ENCODE results near the gene PJA2. TPM values are rescaled to one million over a fixed set of nuclear protein-coding genes. Genes with fewer than 3 reads are reported as not detected.
A peak's percentile ranks its signal among the peaks of the same experiment; 100 is the strongest.

The PJA2 gene, protein sequence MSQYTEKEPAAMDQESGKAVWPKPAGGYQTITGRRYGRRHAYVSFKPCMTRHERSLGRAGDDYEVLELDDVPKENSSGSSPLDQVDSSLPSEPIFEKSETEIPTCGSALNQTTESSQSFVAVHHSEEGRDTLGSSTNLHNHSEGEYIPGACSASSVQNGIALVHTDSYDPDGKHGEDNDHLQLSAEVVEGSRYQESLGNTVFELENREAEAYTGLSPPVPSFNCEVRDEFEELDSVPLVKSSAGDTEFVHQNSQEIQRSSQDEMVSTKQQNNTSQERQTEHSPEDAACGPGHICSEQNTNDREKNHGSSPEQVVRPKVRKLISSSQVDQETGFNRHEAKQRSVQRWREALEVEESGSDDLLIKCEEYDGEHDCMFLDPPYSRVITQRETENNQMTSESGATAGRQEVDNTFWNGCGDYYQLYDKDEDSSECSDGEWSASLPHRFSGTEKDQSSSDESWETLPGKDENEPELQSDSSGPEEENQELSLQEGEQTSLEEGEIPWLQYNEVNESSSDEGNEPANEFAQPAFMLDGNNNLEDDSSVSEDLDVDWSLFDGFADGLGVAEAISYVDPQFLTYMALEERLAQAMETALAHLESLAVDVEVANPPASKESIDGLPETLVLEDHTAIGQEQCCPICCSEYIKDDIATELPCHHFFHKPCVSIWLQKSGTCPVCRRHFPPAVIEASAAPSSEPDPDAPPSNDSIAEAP
- polyA plus RNA-seq (2013, experiment 1 of 2), result 32.8 TPM
- polyA plus RNA-seq (2013, experiment 2 of 2), result 33.5 TPM

DNA sequence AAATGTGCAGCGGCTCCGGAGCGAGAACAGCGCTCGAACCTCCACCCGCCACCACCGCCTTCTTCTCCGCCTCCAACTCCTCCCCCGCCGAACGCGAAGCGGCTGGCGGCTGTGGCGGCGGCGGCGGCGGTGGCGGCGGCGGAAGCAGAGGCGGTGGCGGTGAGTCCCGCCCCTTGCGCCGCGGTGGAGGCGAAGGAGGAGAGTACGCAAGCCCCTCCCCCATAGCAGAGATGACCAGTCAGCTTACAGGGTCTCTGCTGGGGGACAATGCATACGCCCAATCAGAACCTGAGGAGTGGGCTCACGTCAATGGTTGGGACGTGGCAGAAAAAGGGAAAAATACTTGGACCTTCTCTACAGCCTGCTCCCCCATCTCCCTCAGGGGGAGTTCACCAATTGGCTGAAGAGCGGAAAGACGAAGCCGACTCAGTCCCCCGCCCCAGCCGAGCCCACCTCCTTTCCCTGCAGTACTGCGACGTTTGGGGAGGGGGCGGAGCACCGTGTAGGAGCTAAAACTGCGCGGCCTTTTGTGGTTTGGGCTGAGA lies at the start of gene PJA2:
PJA2 (minus strand) TSS at position 131 of the 545 bp plus-strand sequence. CDS start 26,541 bp downstream, outside the sequence.
- Histone ChIP-seq H3K27ac (ENCODE audit: low read depth, low read length) (peak within 1 kb of the TSS; percentile 94), H3K23ac (ENCODE audit: low read length) (no peak within 1 kb of the TSS), H2AK5ac (ENCODE audit: low read length) (no peak within 1 kb of the TSS), H3K36me3 (ENCODE audit: control insufficient read depth, insufficient read depth, low read length) (no peaks in the 10 kb centered on the region), H3K4me2 (ENCODE audit: low read length) (peak within 1 kb of the TSS; percentile 88), H2BK120ac (ENCODE audit: low read depth, low read length) (no peak within 1 kb of the TSS), H4K8ac (ENCODE audit: low read depth, low read length) (no peak within 1 kb of the TSS), H3K18ac (ENCODE audit: low read length) (peak within 1 kb of the TSS; percentile 52), H3K56ac (ENCODE audit: low read length) (peak within 1 kb of the TSS; percentile 96), H4K5ac (ENCODE audit: low read length) (no peak within 1 kb of the TSS), H2BK15ac (replicated peaks; ENCODE audit: low read depth) (no peak within 1 kb of the TSS), H3K4me1 (ENCODE audit: control insufficient read depth, low read depth, low read length) (no peaks in the 10 kb centered on the region), H3K4ac (ENCODE audit: low read depth, low read length) (peak within 1 kb of the TSS; percentile 56), H3K4me3 (ENCODE audit: low read length) (peak within 1 kb of the TSS; percentile 97), H3K27me3 (ENCODE audit: insufficient read depth, low read length, poor library complexity) (no peaks in the 10 kb centered on the region), H2BK5ac (ENCODE audit: low read length) (peak within 1 kb of the TSS; percentile 76), H3K79me2 (ENCODE audit: control insufficient read depth, insufficient read depth, low read length) (peaks cover 23% of the 10 kb centered on the region), H3K79me1 (ENCODE audit: low read length) (peaks cover 2% of the 10 kb centered on the region), H3K9ac (ENCODE audit: low read length) (peak within 1 kb of the TSS; percentile 97)
- DNase-seq, result peak; percentile 100
- WGBS (ENCODE audit: extremely low coverage, insufficient coverage, low lambda C conversion rate), result no CpG with 5 or more reads among the region's 44 CpGs

DNA sequence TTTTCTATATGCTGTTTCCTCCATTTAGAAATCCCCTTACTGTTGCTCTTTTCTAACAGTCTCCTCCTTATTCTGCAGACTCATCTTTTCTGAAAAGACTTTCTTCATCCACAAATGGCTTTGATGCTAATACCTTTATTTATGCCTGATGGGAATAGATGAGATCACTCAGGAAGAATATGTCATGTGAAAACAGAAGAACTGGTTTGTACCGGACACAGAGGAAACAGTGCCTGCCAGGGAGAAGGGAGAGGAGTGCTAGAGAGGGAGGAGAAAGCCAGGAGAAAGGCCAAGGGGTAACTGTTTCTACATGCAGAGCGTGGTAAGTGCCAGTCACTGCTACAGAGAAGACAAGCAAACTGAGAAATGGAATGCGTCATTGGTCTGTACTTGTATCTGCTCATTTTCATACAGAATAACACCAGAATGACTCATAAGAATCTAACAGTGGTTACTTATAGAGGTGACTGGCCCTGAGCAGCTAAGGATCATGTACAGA lies 45.9 kb upstream of the PJA2 start:
- H3K4ac ChIP-seq (ENCODE audit: low read depth, low read length), result no peak overlapping the region
- no peak overlapping the region for H4K5ac ChIP-seq (ENCODE audit: low read length)
- H3K4me1 ChIP-seq (ENCODE audit: control insufficient read depth, low read depth, low read length), result no peaks in the 10 kb centered on the region
- H3K56ac ChIP-seq (ENCODE audit: low read length), result no peak overlapping the region
- DNase-seq, result no peak
- no peak overlapping the region for H2AK5ac ChIP-seq (ENCODE audit: low read length)
- H3K4me2 ChIP-seq (ENCODE audit: low read length), result no peak overlapping the region
- H3K9ac ChIP-seq (ENCODE audit: low read length), result no peak overlapping the region
- H4K8ac ChIP-seq (ENCODE audit: low read depth, low read length), result no peak overlapping the region
- H2BK120ac ChIP-seq (ENCODE audit: low read depth, low read length), result no peak overlapping the region
- no peak overlapping the region for H3K27ac ChIP-seq (ENCODE audit: low read depth, low read length)
- H3K27me3 ChIP-seq (ENCODE audit: insufficient read depth, low read length, poor library complexity), result no peaks in the 10 kb centered on the region
- WGBS (ENCODE audit: extremely low coverage, insufficient coverage, low lambda C conversion rate), result no CpG with 5 or more reads among the region's 3 CpGs
- H3K79me2 ChIP-seq (ENCODE audit: control insufficient read depth, insufficient read depth, low read length), result no peaks in the 10 kb centered on the region
- H3K79me1 ChIP-seq (ENCODE audit: low read length), result no peaks in the 10 kb centered on the region
- no peak overlapping the region for H2BK15ac ChIP-seq (replicated peaks; ENCODE audit: low read depth)
- no peak overlapping the region for H3K23ac ChIP-seq (ENCODE audit: low read length)
- no peak overlapping the region for H3K4me3 ChIP-seq (ENCODE audit: low read length)
- H2BK5ac ChIP-seq (ENCODE audit: low read length), result no peak overlapping the region
- no peak overlapping the region for H3K18ac ChIP-seq (ENCODE audit: low read length)
- H3K36me3 ChIP-seq (ENCODE audit: control insufficient read depth, insufficient read depth, low read length), result no peaks in the 10 kb centered on the region

DNA sequence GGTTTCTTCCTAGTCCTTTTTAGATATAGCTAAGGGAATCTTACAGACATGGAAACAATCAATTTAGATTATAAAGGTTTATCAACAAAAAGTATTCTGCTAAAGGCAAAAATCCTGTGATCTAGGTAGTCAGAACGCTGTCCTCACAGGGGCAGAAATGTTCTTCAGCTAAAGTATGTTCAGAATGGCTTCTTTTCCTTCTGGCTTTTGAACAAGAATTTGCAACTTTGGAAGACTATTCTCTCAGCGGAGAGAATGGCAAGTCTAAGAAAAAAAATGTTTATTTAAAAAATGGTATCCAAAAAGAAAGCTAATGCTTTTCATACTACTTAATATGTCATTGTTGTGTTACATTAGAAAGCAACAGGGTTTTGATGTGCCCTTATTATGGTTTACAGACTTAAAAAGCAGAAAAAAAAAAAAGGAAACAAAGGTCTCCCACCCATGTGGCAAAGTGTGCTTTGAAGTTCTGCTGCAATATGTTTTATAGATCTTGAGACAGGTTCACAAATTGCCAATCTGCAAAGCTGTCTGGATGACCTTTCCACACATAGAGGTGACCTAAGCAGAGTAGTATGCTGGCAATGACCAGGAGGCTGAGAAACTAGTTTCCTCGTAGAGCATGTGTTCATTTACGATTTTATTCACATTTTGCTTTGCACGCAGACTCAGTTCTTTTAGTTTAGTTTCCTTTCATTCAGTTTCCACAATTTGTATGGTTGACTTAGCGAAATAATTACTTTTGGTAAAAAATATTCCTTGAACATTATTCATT lies 45.1 kb upstream of the PJA2 start:
- DNase-seq, result peak; percentile 22
- no peak overlapping the region for H4K5ac ChIP-seq (ENCODE audit: low read length)
- H3K27ac ChIP-seq (ENCODE audit: low read depth, low read length), result no peak overlapping the region
- H3K27me3 ChIP-seq (ENCODE audit: insufficient read depth, low read length, poor library complexity), result no peaks in the 10 kb centered on the region
- H3K4ac ChIP-seq (ENCODE audit: low read depth, low read length), result no peak overlapping the region
- H3K36me3 ChIP-seq (ENCODE audit: control insufficient read depth, insufficient read depth, low read length), result no peaks in the 10 kb centered on the region
- no peak overlapping the region for H3K9ac ChIP-seq (ENCODE audit: low read length)
- H2BK5ac ChIP-seq (ENCODE audit: low read length), result no peak overlapping the region
- H2BK120ac ChIP-seq (ENCODE audit: low read depth, low read length), result no peak overlapping the region
- no peak overlapping the region for H3K23ac ChIP-seq (ENCODE audit: low read length)
- WGBS (ENCODE audit: extremely low coverage, insufficient coverage, low lambda C conversion rate), result no CpG with 5 or more reads among the region's 6 CpGs
- H2AK5ac ChIP-seq (ENCODE audit: low read length), result no peak overlapping the region
- H3K4me3 ChIP-seq (ENCODE audit: low read length), result no peak overlapping the region
- no peak overlapping the region for H3K18ac ChIP-seq (ENCODE audit: low read length)
- no peaks in the 10 kb centered on the region for H3K4me1 ChIP-seq (ENCODE audit: control insufficient read depth, low read depth, low read length)
- H2BK15ac ChIP-seq (replicated peaks; ENCODE audit: low read depth), result no peak overlapping the region
- H3K56ac ChIP-seq (ENCODE audit: low read length), result no peak overlapping the region
- no peak overlapping the region for H4K8ac ChIP-seq (ENCODE audit: low read depth, low read length)
- no peak overlapping the region for H3K4me2 ChIP-seq (ENCODE audit: low read length)
- no peaks in the 10 kb centered on the region for H3K79me1 ChIP-seq (ENCODE audit: low read length)
- no peaks in the 10 kb centered on the region for H3K79me2 ChIP-seq (ENCODE audit: control insufficient read depth, insufficient read depth, low read length)

DNA sequence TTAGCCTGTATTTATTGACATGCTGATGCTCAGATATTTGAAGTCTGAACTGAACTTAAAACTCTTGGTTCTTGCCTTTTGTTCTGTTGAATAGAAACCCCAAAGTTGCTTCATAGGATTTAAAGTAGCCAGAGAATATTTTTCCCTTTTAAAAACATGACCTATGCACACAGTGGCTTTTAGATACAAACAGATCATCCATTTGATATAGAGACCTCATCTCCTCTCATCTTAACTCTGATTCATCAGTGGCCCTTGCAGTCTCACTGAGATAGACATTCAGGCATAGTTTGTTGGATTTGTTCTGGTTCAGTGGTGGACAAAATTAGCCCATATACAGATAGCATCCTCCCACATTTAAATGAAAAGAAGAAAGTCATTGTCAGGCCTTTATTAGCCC lies 43.5 kb upstream of the PJA2 start:
- Histone ChIP-seq H2AK5ac (ENCODE audit: low read length) (no peak overlapping the region), H2BK15ac (replicated peaks; ENCODE audit: low read depth) (no peak overlapping the region), H3K27ac (ENCODE audit: low read depth, low read length) (no peak overlapping the region), H3K36me3 (ENCODE audit: control insufficient read depth, insufficient read depth, low read length) (no peaks in the 10 kb centered on the region), H3K18ac (ENCODE audit: low read length) (no peak overlapping the region), H2BK120ac (ENCODE audit: low read depth, low read length) (no peak overlapping the region), H3K56ac (ENCODE audit: low read length) (no peak overlapping the region), H3K23ac (ENCODE audit: low read length) (no peak overlapping the region), H3K4me2 (ENCODE audit: low read length) (no peak overlapping the region), H3K9ac (ENCODE audit: low read length) (no peak overlapping the region), H3K79me2 (ENCODE audit: control insufficient read depth, insufficient read depth, low read length) (no peaks in the 10 kb centered on the region), H3K27me3 (ENCODE audit: insufficient read depth, low read length, poor library complexity) (no peaks in the 10 kb centered on the region), H4K5ac (ENCODE audit: low read length) (no peak overlapping the region), H4K8ac (ENCODE audit: low read depth, low read length) (no peak overlapping the region), H3K79me1 (ENCODE audit: low read length) (no peaks in the 10 kb centered on the region), H3K4me3 (ENCODE audit: low read length) (no peak overlapping the region), H3K4me1 (ENCODE audit: control insufficient read depth, low read depth, low read length) (no peaks in the 10 kb centered on the region), H2BK5ac (ENCODE audit: low read length) (no peak overlapping the region), H3K4ac (ENCODE audit: low read depth, low read length) (no peak overlapping the region)
- no peak for DNase-seq

DNA sequence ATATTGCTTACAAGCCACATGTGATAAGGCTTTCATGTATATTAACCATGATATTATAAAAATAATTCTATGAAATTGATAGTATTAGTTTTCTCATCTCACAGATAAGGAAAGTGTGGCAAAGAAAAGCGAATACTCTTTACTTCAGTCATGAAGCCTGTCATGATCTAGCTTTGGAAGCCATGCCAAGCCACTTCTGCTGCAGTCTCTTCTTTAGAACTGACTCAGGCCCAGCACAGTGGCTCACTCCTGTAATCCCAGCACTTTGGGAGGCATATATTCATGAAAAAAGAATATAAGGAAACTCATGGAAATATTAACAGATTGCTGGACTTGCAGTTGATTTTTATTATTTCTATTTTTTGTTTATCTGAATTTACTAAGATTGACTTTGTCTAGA lies 42.9 kb upstream of the PJA2 start:
- Histone ChIP-seq H2BK5ac (ENCODE audit: low read length) (no peak overlapping the region), H4K8ac (ENCODE audit: low read depth, low read length) (no peak overlapping the region), H3K56ac (ENCODE audit: low read length) (no peak overlapping the region), H3K9ac (ENCODE audit: low read length) (no peak overlapping the region), H2BK15ac (replicated peaks; ENCODE audit: low read depth) (no peak overlapping the region), H2BK120ac (ENCODE audit: low read depth, low read length) (no peak overlapping the region), H3K27me3 (ENCODE audit: insufficient read depth, low read length, poor library complexity) (no peaks in the 10 kb centered on the region), H4K5ac (ENCODE audit: low read length) (no peak overlapping the region), H3K18ac (ENCODE audit: low read length) (no peak overlapping the region), H3K23ac (ENCODE audit: low read length) (no peak overlapping the region), H3K4me1 (ENCODE audit: control insufficient read depth, low read depth, low read length) (no peaks in the 10 kb centered on the region), H3K4me2 (ENCODE audit: low read length) (no peak overlapping the region), H3K79me1 (ENCODE audit: low read length) (no peaks in the 10 kb centered on the region), H3K4ac (ENCODE audit: low read depth, low read length) (no peak overlapping the region), H3K27ac (ENCODE audit: low read depth, low read length) (no peak overlapping the region), H2AK5ac (ENCODE audit: low read length) (no peak overlapping the region), H3K4me3 (ENCODE audit: low read length) (no peak overlapping the region), H3K79me2 (ENCODE audit: control insufficient read depth, insufficient read depth, low read length) (no peaks in the 10 kb centered on the region), H3K36me3 (ENCODE audit: control insufficient read depth, insufficient read depth, low read length) (no peaks in the 10 kb centered on the region)
- WGBS (ENCODE audit: extremely low coverage, insufficient coverage, low lambda C conversion rate), result no CpG with 5 or more reads among the region's 1 CpG
- DNase-seq, result no peak
